RPMI8226 (cell line): ENCODE measurements around the gene CXCL9.
"Not testable (repeated sequence)": the region's sequence is repeated elsewhere in the genome, so short reads cannot be mapped to it uniquely, and the experiment has no call there.

ENCODE experiments used
- DNase-seq: peaks from one replicate; pipeline ENCODE4 v3.0.0-alpha.2; 2015

The CXCL9 gene

GRCh38 chr4:76007089-76007862, at the start of gene CXCL9:
TSS of gene CXCL9 (minus strand) at chr4:76007509. CDS start at chr4:76007449, 60 bp downstream.
- peak; percentile 34 for DNase-seq

GRCh38 chr4:76055421-76055820, 48.1 kb upstream of the CXCL9 start:
- no peak for DNase-seq

DNA sequence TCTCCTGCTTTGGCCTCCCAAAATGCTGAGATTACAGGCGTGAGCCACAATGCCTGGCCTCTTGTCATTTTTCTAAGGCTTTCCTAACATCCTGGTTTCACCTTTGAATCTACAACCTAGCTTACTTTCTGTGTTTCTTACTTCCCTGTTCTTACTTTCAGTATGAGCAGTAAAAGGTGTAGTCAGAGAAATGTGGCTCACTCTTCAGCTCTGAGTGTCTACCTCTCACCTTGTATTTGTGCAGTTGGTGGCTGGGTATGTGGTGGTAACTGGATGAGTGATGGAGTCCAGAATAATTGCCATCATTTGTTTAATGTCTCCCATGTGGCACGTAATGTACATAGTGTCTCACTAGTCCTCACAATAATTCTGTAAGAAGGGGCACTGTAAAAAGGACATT, 47.7 kb upstream of the CXCL9 start:
- DNase-seq = peak; percentile 56

- DNase-seq = no peak
Observed at GRCh38 chr4:76053730-76054129, 46.4 kb upstream of the CXCL9 start.

DNA sequence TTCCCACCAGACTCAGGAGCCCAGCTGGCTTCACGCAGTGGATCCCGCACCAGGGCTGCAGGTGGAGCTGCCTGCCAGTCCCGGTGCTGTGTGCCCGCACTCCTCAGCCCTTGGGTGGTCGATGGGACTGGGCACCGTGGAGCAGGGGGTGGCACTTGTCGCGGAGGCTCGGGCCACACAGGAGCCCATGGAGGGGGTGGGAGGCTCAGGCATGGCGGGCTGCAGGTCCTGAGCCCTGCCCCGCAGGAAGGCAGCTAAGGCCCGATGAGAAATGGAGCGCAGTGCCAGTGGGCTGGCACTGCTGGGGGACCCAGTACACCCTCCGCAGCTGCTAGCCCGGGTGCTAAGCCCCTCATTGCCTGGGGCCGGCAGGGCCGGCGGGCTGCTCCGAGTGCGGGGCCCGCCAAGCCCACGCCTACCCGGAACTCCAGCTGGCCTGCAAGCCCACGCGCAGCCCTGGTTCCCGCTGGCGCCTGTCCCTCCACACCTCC, 43.3 kb upstream of the CXCL9 start:
- DNase-seq = not testable (repeated sequence)

- not testable (repeated sequence) for DNase-seq
Observed at GRCh38 chr4:76049860-76050416, 42.6 kb upstream of the CXCL9 start.

DNA sequence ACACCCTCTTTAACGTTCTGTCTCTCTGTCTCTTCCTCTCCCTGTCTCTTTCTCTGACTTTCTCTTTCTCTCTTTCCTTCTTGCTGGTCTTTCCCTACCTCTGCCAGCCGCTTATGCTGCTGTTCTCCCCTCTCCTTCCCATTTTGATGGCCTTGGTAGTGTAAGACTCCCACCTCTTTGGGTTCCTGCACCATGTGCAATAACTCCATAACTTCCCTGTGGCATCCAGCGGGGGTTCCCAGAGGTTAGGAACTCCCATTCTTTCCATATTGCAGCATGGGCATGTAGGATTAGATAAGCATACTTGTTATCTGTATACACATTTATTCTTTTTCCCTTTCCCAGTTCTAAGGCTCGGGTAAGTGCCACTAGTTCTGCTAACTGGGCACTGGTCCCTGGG, 37.4 kb upstream of the CXCL9 start:
- DNase-seq = not testable (repeated sequence)

GRCh38 chr4:76043306-76043705, 36.0 kb upstream of the CXCL9 start:
- DNase-seq = not testable (repeated sequence)

- DNase-seq = not testable (repeated sequence)
Observed at GRCh38 chr4:76042241-76042998, 35.1 kb upstream of the CXCL9 start.

- peak; percentile 3 for DNase-seq
Observed at GRCh38 chr4:76036855-76037254, 29.5 kb upstream of the CXCL9 start.

DNA sequence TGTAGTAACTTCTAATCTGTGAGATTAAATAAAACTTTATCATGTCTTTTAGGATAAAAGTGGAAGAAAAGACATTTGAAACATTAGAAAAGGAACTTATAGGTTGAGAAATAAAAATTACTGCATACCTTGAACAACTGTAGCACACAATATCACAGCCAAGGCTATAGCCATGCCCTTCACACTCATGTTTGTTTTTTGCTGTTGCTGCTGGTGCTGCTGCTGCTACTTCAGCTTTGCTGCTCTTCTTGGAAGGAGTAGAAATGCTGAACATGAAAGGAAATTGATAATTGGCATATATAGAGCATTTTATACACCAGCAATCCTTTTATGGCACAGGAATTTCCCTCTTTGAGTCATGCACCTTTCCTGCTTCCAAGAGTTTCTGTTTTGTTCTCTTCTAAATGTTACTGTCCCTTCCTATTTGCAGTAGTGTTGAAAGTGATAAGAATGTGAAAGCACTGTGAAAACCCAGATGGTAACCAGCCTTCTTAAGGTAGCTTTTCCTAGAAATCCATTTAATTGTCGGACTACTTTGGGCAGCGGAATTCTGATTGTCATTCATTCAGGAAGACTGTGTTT, 28.6 kb upstream of the CXCL9 start, which contains the start of gene CXCL11:
TSS of gene CXCL11 (minus strand) at position 272 of the 582 bp plus-strand sequence. CDS start at position 189, 83 bp downstream.
- no peak for DNase-seq

GRCh38 chr4:76035141-76035540, 27.8 kb upstream of the CXCL9 start:
- DNase-seq = no peak

GRCh38 chr4:76029300-76029699, 22.0 kb upstream of the CXCL9 start:
- DNase-seq = peak; percentile 44

- DNase-seq = peak; percentile 50
Observed at GRCh38 chr4:76028350-76028765, 21.0 kb upstream of the CXCL9 start.

DNA sequence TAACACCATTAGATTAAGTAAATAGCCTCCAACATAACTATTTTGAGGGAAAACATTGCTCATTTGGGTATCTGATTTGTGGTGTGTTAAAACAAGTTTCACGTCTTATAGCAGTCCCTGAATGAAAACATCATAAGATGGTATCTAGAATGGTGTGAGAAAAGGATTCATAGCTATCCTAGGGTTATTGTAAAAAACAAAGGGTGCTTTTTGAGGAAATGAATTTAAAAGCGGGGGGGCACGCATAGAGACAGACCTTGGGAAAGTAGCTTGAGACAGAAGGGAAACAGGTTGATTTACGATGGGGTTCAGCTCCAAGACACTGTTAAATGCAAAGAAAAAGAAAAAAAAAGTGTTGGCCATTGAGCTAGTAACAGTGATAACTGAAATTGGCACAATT, 16.8 kb upstream of the CXCL9 start:
- DNase-seq = no peak

DNA sequence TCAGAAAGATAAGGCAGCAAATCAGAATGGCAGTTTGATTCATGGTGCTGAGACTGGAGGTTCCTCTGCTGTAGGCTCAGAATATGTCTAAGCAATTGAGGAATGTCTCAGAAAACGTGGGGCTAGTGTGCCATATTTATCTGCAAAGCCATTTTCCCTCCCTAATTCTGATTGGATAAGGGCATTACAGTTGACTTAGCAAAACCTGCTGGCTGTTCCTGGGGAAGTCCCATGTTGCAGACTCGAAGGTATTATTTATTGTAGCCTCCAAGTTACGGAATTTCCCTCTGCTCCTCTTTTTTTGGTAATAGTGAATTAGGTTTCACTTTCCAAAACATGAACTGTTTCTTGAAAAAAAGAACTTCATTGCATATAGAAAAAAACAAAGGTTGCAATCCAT, 16.1 kb upstream of the CXCL9 start, which contains the start of gene CXCL10:
TSS of gene CXCL10 (minus strand) at position 109 of the 400 bp plus-strand sequence. CDS start at position 43, 66 bp downstream.
- DNase-seq = no peak

- DNase-seq = no peak
Observed at GRCh38 chr4:76022677-76023076, 15.4 kb upstream of the CXCL9 start.

DNA sequence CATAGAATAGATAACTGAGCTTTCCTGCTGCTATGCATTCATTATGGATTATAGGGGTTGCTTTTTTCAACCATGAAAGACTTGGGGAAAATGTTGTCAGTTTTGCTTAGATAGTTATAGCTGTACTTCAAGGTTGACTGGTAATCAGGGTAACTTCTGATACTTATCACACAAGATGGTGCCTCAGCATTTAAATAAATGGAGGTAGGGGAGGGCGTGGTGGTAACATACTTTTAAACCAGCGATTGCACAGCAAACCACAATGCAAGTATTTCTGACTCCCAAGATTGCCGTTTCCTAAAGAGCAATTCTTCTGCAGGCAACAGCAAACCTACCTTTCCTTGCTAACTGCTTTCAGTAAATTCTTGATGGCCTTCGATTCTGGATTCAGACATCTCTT, 14.7 kb upstream of the CXCL9 start:
- DNase-seq = no peak

- DNase-seq = no peak
Observed at GRCh38 chr4:76017056-76017686, 9.9 kb upstream of the CXCL9 start.

DNA sequence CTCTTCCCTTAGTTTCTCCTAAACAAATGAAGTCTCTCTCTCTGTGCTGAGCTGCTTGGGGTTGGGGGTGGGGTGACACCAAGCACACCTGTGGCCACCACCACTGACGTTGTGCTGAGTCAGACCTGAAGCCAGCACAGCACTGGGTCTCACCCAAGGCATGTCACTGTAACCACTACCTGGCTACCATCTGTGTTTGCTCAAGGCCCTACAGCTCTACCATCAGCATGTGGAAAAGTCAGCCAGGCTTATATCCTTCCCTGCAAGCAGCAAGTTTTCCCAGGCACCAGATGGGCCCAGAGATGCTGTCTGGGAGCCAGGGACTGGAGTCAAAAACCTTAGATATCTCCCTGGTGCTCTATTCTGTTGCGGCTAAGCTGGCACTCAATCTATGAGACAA, 9.1 kb upstream of the CXCL9 start:
- peak; percentile 90 for DNase-seq

DNA sequence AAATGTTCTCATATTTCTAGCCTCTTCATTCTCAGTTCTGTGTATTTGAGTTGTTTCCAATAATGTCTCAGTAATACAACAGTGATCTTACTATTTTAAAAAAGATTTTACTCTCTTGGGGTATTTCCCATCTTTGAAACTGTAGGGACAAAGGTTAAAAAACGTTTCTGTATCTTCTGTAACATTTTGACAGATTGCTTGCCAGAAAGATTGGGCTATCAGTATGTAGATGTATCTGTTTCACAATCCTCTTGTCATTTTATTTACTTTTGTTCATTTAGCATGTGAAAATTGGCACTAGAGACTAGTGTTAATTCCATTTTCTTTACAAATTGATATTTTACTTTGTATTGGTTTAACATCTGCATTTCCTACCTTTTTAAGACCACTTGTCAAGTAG, 6.2 kb upstream of the CXCL9 start:
- no peak for DNase-seq

GRCh38 chr4:76012388-76012801, 5.1 kb upstream of the CXCL9 start:
- no peak for DNase-seq
